Activated T-cell treated with anti-CD3 and anti-CD28 coated beads, Interleukin-2, amount 50 U/mL, for 4 hours (primary cell): ENCODE results near the gene AOPEP. TPM values are rescaled to one million over a fixed set of nuclear protein-coding genes. Genes with fewer than 3 reads are reported as not detected.

Experiments
- ATAC-seq, 2 donors: fragments of 200-7000 bp; cut with Tn5 transposase; one replicate each; pipeline ENCODE4 v1.10.0; 2021
- DNase-seq: peaks from one replicate; pipeline ENCODE4 v3.0.0-alpha.2; 2020
- H3K27me3 Mint-ChIP-seq: one replicate; pipeline ENCODE4 v1.8.0; 2021; ENCODE audit warnings: low read depth, mixed read lengths
- H3K36me3 Mint-ChIP-seq: one replicate; pipeline ENCODE4 v1.8.0; 2022; ENCODE audit warnings: mixed read lengths; ENCODE audit not compliant: insufficient read depth
- H3K4me1 Mint-ChIP-seq: one replicate; pipeline ENCODE4 v1.8.0; 2021; ENCODE audit warnings: low read depth, mixed read lengths
- H3K4me3 Mint-ChIP-seq: one replicate; pipeline ENCODE4 v1.8.0; 2021; ENCODE audit warnings: mild to moderate bottlenecking, moderate library complexity, mixed read lengths
- H3K9me3 Mint-ChIP-seq: one replicate; pipeline ENCODE4 v1.8.0; 2021; ENCODE audit warnings: mixed read lengths
- total RNA-seq, 3 donors: library from RNA; stranded (reverse); gene quantifications; one replicate each; pipeline ENCODE4 v1.2.1, GENCODE V29; 2021

AOPEP gene
- total RNA-seq, 3 donors from 2014 or later, result 7.1 to 7.9 (median 7.4) TPM

DNA sequence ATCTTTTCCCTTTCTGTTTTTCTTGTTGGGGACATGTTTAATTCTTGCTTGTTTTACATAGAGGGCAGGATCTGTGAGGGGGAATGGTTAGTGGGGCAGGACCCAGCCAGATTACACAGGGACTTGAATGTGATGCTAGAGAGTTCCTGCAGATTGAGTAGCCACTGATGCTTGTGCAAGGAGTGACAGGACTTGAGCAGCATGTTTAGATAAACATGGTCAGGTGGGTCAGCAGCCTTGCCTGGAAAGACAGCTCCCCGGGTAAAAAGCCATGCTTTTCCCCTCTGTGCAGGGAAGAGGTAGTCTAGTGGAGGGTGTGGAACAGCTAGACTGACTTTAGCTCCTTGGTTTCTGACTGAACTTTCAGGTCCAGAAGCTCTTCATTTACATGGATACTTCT, 261.2 kb downstream of the AOPEP start:
- no peak for ATAC-seq
- H3K4me3 Mint-ChIP-seq, result no peak overlapping the region
- H3K27me3 Mint-ChIP-seq, result no peaks in the 10 kb centered on the region
- DNase-seq, result no peak
- H3K4me1 Mint-ChIP-seq, result peaks cover 5% of the 10 kb centered on the region
- peaks cover 17% of the 10 kb centered on the region for H3K36me3 Mint-ChIP-seq
- H3K9me3 Mint-ChIP-seq, result no peaks in the 10 kb centered on the region

- Mint-ChIP-seq H3K4me1 (no peaks in the 10 kb centered on the region), H3K36me3 (peaks cover 15% of the 10 kb centered on the region), H3K4me3 (no peak overlapping the region), H3K9me3 (no peaks in the 10 kb centered on the region), H3K27me3 (no peaks in the 10 kb centered on the region)
- DNase-seq (no peak), ATAC-seq (no peak)
Observed at GRCh38 chr9:94990897-94991561, 264.5 kb downstream of the AOPEP start.

- ATAC-seq (no peak), DNase-seq (no peak)
- Mint-ChIP-seq H3K4me3 (no peak overlapping the region), H3K27me3 (no peaks in the 10 kb centered on the region), H3K4me1 (no peaks in the 10 kb centered on the region), H3K36me3 (peaks cover 15% of the 10 kb centered on the region), H3K9me3 (no peaks in the 10 kb centered on the region)
Observed at GRCh38 chr9:94991961-94992907, 265.7 kb downstream of the AOPEP start.

- no peaks in the 10 kb centered on the region for H3K9me3 Mint-ChIP-seq
- ATAC-seq (no peak), DNase-seq (no peak)
- peaks cover 10% of the 10 kb centered on the region for H3K36me3 Mint-ChIP-seq
- no peaks in the 10 kb centered on the region for H3K4me1 Mint-ChIP-seq
- no peak overlapping the region for H3K4me3 Mint-ChIP-seq
- no peaks in the 10 kb centered on the region for H3K27me3 Mint-ChIP-seq
Observed at GRCh38 chr9:94993160-94993820, 266.8 kb downstream of the AOPEP start.

- Mint-ChIP-seq H3K4me3 (no peak overlapping the region), H3K27me3 (no peaks in the 10 kb centered on the region), H3K9me3 (no peaks in the 10 kb centered on the region), H3K4me1 (no peaks in the 10 kb centered on the region), H3K36me3 (peaks cover 8% of the 10 kb centered on the region)
- no peak for ATAC-seq
- DNase-seq, result no peak
Observed at GRCh38 chr9:94993821-94994165, 267.3 kb downstream of the AOPEP start.

GRCh38 chr9:94995048-94995693, 268.7 kb downstream of the AOPEP start:
- Mint-ChIP-seq H3K27me3 (peaks cover 7% of the 10 kb centered on the region), H3K9me3 (no peaks in the 10 kb centered on the region), H3K36me3 (peaks cover 7% of the 10 kb centered on the region), H3K4me3 (no peak overlapping the region), H3K4me1 (no peaks in the 10 kb centered on the region)
- ATAC-seq, result no peak
- no peak for DNase-seq

DNA sequence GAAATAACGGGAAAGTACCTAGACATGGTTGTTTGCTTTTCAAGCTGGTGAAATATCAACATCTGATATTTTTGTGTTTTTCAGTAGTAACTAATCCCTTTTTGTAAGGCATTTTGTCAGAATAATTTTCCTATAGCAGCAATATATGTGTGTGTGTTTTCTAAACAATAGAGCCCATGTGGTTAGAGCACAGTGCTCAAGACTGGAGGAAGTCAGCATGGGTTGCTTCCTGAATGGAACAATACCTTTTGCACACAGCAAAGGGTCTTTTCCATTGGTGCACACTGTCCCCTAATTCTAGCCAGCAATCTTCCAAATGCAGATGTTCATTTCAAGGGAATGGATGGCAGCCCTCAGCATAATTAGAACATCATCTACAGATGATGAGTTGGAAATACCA, 270.1 kb downstream of the AOPEP start:
- Mint-ChIP-seq H3K27me3 (peaks cover 17% of the 10 kb centered on the region), H3K4me1 (no peaks in the 10 kb centered on the region), H3K4me3 (no peak overlapping the region), H3K9me3 (no peaks in the 10 kb centered on the region), H3K36me3 (peaks cover 6% of the 10 kb centered on the region)
- DNase-seq (no peak), ATAC-seq (no peak)

- Mint-ChIP-seq H3K36me3 (peaks cover 2% of the 10 kb centered on the region), H3K27me3 (peaks cover 26% of the 10 kb centered on the region), H3K4me3 (no peak overlapping the region), H3K4me1 (no peaks in the 10 kb centered on the region), H3K9me3 (no peaks in the 10 kb centered on the region)
- DNase-seq, result no peak
- ATAC-seq, result no peak
Observed at GRCh38 chr9:94997727-94998126, 271.2 kb downstream of the AOPEP start.

- no peak overlapping the region for H3K4me3 Mint-ChIP-seq
- DNase-seq (no peak), ATAC-seq (no peak)
- H3K27me3 Mint-ChIP-seq, result peaks cover 37% of the 10 kb centered on the region
- H3K36me3 Mint-ChIP-seq, result no peaks in the 10 kb centered on the region
- no peaks in the 10 kb centered on the region for H3K9me3 Mint-ChIP-seq
- H3K4me1 Mint-ChIP-seq, result peaks cover 4% of the 10 kb centered on the region
Observed at GRCh38 chr9:94999832-95000231, 273.3 kb downstream of the AOPEP start.

- ATAC-seq, result no peak
- no peak for DNase-seq
- Mint-ChIP-seq H3K4me1 (peaks cover 6% of the 10 kb centered on the region), H3K27me3 (peaks cover 38% of the 10 kb centered on the region), H3K9me3 (no peaks in the 10 kb centered on the region), H3K4me3 (no peak overlapping the region), H3K36me3 (no peaks in the 10 kb centered on the region)
Observed at GRCh38 chr9:95000821-95001220, 274.3 kb downstream of the AOPEP start.

- Mint-ChIP-seq H3K9me3 (no peaks in the 10 kb centered on the region), H3K36me3 (no peaks in the 10 kb centered on the region), H3K4me3 (no peak overlapping the region), H3K27me3 (peaks cover 38% of the 10 kb centered on the region), H3K4me1 (peaks cover 6% of the 10 kb centered on the region)
- no peak for DNase-seq
- ATAC-seq, result no peak
Observed at GRCh38 chr9:95001720-95002119, 275.2 kb downstream of the AOPEP start.

- Mint-ChIP-seq H3K36me3 (no peaks in the 10 kb centered on the region), H3K27me3 (peaks cover 38% of the 10 kb centered on the region), H3K9me3 (no peaks in the 10 kb centered on the region), H3K4me3 (peak overlapping the region; percentile 76), H3K4me1 (peaks cover 15% of the 10 kb centered on the region)
- DNase-seq, result no peak
- no peak for ATAC-seq
Observed at GRCh38 chr9:95003689-95004410, 277.4 kb downstream of the AOPEP start.

- peaks cover 34% of the 10 kb centered on the region for H3K27me3 Mint-ChIP-seq
- no peaks in the 10 kb centered on the region for H3K36me3 Mint-ChIP-seq
- peak overlapping the region; percentile 76 for H3K4me3 Mint-ChIP-seq
- ATAC-seq (peak; percentile 71 to 79), DNase-seq (no peak)
- no peaks in the 10 kb centered on the region for H3K9me3 Mint-ChIP-seq
- H3K4me1 Mint-ChIP-seq, result peaks cover 15% of the 10 kb centered on the region
Observed at GRCh38 chr9:95004411-95005277, 278.1 kb downstream of the AOPEP start.
